Measurements from ENCODE around the gene TIAM2.

DNA sequence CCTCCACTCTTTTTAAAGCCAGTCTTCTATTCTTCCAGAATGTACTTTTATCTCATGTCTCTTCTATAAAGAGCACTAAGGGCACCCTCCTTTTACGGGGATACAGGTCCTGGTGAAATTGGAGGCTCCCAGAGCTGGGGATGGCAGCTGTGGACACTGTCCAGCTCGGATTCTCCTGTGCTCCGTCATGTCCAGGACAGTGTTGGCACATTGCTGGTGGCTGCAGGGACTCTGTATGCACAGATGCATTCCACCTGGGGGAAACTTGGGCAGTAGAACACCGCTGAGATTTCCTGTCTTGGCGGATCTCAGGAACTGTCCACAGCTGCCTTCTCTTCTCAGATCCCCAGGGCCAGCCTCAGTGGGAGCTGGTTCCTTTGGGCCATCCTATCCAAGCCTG lies 212.1 kb downstream of the TIAM2 start:
- TF ChIP-seq, protein P1, sequence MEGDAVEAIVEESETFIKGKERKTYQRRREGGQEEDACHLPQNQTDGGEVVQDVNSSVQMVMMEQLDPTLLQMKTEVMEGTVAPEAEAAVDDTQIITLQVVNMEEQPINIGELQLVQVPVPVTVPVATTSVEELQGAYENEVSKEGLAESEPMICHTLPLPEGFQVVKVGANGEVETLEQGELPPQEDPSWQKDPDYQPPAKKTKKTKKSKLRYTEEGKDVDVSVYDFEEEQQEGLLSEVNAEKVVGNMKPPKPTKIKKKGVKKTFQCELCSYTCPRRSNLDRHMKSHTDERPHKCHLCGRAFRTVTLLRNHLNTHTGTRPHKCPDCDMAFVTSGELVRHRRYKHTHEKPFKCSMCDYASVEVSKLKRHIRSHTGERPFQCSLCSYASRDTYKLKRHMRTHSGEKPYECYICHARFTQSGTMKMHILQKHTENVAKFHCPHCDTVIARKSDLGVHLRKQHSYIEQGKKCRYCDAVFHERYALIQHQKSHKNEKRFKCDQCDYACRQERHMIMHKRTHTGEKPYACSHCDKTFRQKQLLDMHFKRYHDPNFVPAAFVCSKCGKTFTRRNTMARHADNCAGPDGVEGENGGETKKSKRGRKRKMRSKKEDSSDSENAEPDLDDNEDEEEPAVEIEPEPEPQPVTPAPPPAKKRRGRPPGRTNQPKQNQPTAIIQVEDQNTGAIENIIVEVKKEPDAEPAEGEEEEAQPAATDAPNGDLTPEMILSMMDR (IDR thresholded peaks at IDR 0.05; ENCODE audit: insufficient read depth, low read length), result no peak
- TF ChIP-seq GABPA (IDR thresholded peaks at IDR 0.05; ENCODE audit: low read depth), result no peak
